Stimulated activated CD4-positive, alpha-beta T cell treated with anti-CD3 and anti-CD28 coated beads, Interleukin-4, amount 100 ng/mL, for 24 hours (primary cell): ENCODE measurements around the gene FAM107B.

Source experiments
- DNase-seq: peaks from one replicate; pipeline ENCODE4 v3.0.0-alpha.2; 2020

FAM107B gene

GRCh38 chr10:14618674-14619073 is 156.0 kb downstream of the FAM107B start:
- DNase-seq: no peak

GRCh38 chr10:14617852-14618251 is 156.8 kb downstream of the FAM107B start:
- DNase-seq: no peak

- DNase-seq: no peak
Measured at GRCh38 chr10:14616955-14617730, 157.6 kb downstream of the FAM107B start.

- no peak for DNase-seq
Measured at GRCh38 chr10:14616465-14616864, 158.2 kb downstream of the FAM107B start.

- no peak for DNase-seq
Measured at GRCh38 chr10:14613588-14613920, 161.1 kb downstream of the FAM107B start.

GRCh38 chr10:14612873-14613587 is 161.7 kb downstream of the FAM107B start:
- DNase-seq: no peak

- DNase-seq: no peak
Measured at GRCh38 chr10:14611968-14612693, 162.6 kb downstream of the FAM107B start.

- DNase-seq: no peak
Measured at GRCh38 chr10:14609178-14609577, 165.5 kb downstream of the FAM107B start.

GRCh38 chr10:14608381-14609001 is 166.2 kb downstream of the FAM107B start:
- no peak for DNase-seq

- no peak for DNase-seq
Measured at GRCh38 chr10:14606633-14607032, 168.1 kb downstream of the FAM107B start.

- peak; percentile 52 for DNase-seq
Measured at GRCh38 chr10:14605231-14605925, 169.3 kb downstream of the FAM107B start.

GRCh38 chr10:14604181-14605142 is 170.2 kb downstream of the FAM107B start:
- DNase-seq: peak; percentile 73

GRCh38 chr10:14603534-14604102 is 171.1 kb downstream of the FAM107B start:
- DNase-seq: no peak

GRCh38 chr10:14602807-14603533 is 171.7 kb downstream of the FAM107B start:
- DNase-seq: no peak

GRCh38 chr10:14601872-14602725 is 172.6 kb downstream of the FAM107B start:
- peak; percentile 70 for DNase-seq

GRCh38 chr10:14601326-14601725 is 173.4 kb downstream of the FAM107B start:
- DNase-seq: no peak

GRCh38 chr10:14600065-14600464 is 174.6 kb downstream of the FAM107B start:
- no peak for DNase-seq

GRCh38 chr10:14598809-14599764 is 175.6 kb downstream of the FAM107B start:
- DNase-seq: no peak
